ENCODE data around the gene ADARB2. TPM values are rescaled to one million over a fixed set of nuclear protein-coding genes. Genes with fewer than 3 reads are reported as not detected.
"Not testable (repeated sequence)": the region's sequence is repeated elsewhere in the genome, so short reads cannot be mapped to it uniquely, and the experiment has no call there.

Gene ADARB2
- total RNA-seq, 2 donors from 2014 or later = not detected

- no peak for DNase-seq (ENCODE audit: low spot score)
- intact Hi-C loops (cut with DNase I) = loop anchor here in 1 of 2 donors (1.0 kb wide), 1 partner anchor 14 kb away; no protein-coding TSS in a partner anchor
Observed at GRCh38 chr10:1628757-1629156, 108.6 kb downstream of the ADARB2 start.

GRCh38 chr10:1627945-1628344, 109.4 kb downstream of the ADARB2 start:
- no peak for DNase-seq (ENCODE audit: low spot score)
- intact Hi-C loops (cut with DNase I) = loop anchor here in 1 of 2 donors (1.0 kb wide), 1 partner anchor 14 kb away; no protein-coding TSS in a partner anchor

- intact Hi-C loops (cut with DNase I) = no loop called here
- DNase-seq (ENCODE audit: low spot score) = no peak
Observed at GRCh38 chr10:1626835-1627234, 110.5 kb downstream of the ADARB2 start.

- intact Hi-C loops (cut with DNase I) = no loop called here
- no peak for DNase-seq (ENCODE audit: low spot score)
Observed at GRCh38 chr10:1626410-1626809, 110.9 kb downstream of the ADARB2 start.

DNA sequence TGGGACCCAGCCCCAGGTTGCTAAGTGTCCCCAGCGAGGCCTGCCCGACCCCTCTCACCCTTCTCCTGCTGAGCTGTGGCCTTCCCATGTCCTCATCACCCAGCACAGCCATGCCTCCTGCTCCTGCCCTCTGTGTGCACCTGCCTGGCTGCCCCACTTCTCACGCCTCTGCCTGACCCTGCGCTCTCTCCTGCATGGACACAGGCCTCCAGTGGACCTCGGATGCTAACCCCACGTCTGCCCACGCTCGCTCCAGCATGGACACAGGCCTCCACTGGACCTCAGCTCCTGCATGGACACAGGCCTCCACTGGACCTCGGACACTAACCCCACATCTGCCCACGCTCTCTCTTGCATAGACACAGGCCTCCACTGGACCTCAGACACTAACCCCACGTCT, 111.6 kb downstream of the ADARB2 start:
- intact Hi-C loops (cut with DNase I) = no loop called here
- no peak for DNase-seq (ENCODE audit: low spot score)

GRCh38 chr10:1625079-1625478, 112.2 kb downstream of the ADARB2 start:
- intact Hi-C loops (cut with DNase I) = no loop called here
- no peak for DNase-seq (ENCODE audit: low spot score)

- DNase-seq (ENCODE audit: low spot score) = no peak
- intact Hi-C loops (cut with DNase I) = no loop called here
Observed at GRCh38 chr10:1624240-1624639, 113.1 kb downstream of the ADARB2 start.

DNA sequence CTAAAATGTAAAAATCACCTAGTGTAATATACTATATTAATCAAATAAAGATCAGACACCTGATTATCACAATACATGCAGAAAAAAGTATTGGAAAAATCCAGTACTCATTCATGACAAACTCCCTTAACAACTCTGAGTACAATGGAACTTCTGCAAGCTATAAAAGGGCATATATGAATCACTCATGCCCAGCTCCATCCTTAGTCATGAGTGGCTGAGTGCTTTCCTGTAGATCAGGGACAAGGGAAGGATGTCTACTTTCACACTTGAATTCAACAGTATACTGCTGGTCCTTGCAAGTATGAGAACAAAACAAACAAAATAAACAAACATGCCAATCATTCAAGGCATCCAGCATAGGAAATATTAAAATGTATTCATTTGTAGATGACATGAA, 116.5 kb downstream of the ADARB2 start:
- intact Hi-C loops (cut with DNase I) = no loop called here
- no peak for DNase-seq (ENCODE audit: low spot score)

- intact Hi-C loops (cut with DNase I) = not testable (repeated sequence)
Observed at GRCh38 chr10:1617376-1618317, 119.7 kb downstream of the ADARB2 start.

GRCh38 chr10:1616701-1617100, 120.6 kb downstream of the ADARB2 start:
- intact Hi-C loops (cut with DNase I); DNase-seq (ENCODE audit: low spot score): not testable (repeated sequence)

More at GRCh38 chr10:1617376-1618317, 119.7 kb downstream of the ADARB2 start:
- not testable (repeated sequence) for DNase-seq (ENCODE audit: low spot score)

DNA sequence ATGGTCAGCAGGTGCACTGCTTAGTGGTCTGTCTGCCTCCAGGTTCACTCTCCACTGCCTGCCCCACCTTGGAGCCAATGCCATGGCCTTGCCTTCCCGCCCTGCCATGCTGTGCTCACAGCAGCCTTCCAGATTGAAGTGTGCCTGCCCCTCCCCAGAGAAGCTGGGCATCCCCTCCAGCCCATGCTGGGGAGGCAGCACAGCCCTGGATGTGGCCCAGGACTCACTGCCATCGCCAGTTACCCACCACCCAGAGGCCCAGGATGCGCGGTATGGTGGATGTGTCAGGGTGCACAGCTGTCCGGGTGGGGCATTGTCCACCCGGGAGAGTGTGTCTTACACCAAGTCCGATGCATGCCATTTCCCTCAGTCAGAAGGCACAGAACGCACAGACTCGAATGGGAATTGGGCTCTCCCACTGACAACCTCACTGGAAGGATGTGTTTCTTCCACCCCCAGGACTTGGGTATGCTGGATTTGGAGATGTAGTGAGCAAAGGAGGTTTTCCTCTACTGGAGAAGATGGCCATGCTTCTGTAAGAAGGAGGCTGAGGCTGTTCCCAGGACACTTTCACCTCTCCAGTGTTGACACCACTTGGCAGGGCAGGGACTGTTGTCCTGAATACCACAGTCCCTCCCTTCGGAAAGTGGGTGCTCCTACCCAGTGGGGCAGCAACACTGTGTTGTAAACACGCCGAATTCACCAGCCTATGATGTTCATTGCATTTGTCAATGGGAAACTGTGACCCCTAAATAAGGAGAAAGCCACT, 122.0 kb downstream of the ADARB2 start:
- DNase-seq (ENCODE audit: low spot score) = no peak
- intact Hi-C loops (cut with DNase I) = no loop called here

GRCh38 chr10:1613511-1613910, 123.8 kb downstream of the ADARB2 start:
- intact Hi-C loops (cut with DNase I) = no loop called here
- DNase-seq (ENCODE audit: low spot score) = no peak

DNA sequence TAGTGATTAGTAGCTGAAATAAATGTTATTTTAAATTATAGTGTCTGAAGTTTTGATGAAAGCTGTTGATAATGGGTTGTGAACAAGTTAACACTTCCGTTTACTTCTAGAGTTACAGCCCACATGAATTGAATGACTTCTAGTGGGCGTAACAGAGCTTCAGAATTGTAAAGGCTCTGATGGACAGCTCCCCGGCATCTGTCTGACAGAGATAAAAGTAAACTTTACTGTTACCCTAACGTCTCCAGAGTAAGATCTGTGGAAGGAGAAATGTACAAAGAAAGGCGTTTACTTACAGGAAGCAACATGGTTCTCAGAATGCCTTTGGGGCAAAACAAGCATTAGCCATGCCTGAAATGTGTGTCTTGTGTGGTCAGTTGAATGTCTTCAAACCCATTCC, 124.4 kb downstream of the ADARB2 start:
- intact Hi-C loops (cut with DNase I) = no loop called here
- DNase-seq (ENCODE audit: low spot score) = no peak

GRCh38 chr10:1611936-1612550, 125.3 kb downstream of the ADARB2 start:
- no peak for DNase-seq (ENCODE audit: low spot score)
- intact Hi-C loops (cut with DNase I) = no loop called here

DNA sequence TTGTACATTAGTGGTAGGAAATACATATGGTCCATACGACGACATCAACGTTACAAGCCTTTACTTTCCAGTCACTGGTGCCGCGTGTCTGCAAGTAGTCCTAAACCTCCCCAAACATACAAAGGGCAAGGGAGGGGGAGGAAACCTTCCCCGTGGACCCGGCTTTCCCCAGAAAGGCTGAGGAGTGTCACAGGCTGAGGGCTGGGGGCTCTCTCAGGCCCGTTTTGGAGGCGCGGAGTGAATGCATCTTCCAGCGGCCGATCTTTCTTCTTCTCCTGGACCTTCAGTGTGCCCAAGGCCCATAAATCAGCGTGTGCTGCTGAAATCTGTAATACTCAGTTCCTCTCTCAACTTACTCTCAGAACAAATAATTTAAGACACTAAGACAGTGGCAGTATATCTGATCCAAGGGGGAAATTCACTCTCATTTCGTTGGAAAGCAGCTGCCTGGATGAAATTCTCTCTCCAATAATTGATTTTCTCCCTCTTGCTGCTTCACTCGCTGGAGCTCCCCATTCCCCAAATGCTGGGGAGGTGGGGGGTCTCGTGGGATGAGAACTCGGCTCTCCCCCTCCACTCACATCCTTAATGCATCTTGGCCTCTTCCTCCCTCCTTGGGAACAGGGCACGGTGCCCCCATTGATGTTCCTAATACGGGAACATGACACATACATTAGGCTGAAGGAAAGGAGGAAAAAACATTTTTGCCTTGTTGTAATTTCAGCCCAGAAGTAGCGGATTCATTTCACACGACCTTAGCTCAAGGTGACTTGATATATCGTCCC, 126.1 kb downstream of the ADARB2 start:
- no peak for DNase-seq (ENCODE audit: low spot score)
- intact Hi-C loops (cut with DNase I) = no loop called here

- intact Hi-C loops (cut with DNase I) = no loop called here
- DNase-seq (ENCODE audit: low spot score) = no peak
Observed at GRCh38 chr10:1609648-1609970, 127.7 kb downstream of the ADARB2 start.

DNA sequence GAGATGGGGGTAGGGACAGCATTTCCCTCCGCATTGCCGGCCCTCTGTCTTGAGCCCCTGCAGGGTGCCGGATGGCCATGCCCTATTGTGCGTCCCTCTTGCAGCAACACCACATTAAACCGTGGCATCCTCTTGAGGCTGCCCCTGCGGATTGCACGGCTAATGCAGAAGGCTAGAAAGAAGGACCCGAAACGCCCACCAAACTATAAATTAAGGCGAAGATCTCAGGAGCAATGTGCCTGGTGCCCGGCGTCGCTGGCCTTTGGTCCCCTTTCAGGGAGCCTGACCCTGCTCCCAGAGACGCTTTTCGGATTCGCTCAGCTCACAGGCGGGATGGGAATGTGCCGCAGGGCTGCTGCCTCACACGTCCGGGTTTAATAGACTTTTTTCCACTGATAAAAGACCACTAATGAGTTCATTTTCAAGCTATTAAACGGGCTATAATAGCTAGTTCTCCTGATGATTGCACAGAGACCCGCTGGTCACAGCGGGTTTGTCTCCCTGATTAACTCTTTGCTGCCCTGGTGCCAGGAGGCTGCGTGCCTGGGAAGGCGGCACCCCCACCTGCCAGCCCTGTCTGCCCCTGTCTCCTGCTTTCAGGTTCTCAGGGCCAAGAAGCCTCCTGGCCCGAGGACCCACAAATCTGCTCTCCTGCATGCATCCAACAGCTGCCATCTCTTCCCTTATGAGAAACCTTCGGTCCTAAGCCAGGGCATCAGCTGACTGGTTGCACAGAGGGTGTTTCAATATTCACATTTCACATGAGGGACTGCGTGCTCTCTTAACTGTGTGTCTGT, 128.3 kb downstream of the ADARB2 start:
- DNase-seq (ENCODE audit: low spot score) = no peak
- intact Hi-C loops (cut with DNase I) = no loop called here

DNA sequence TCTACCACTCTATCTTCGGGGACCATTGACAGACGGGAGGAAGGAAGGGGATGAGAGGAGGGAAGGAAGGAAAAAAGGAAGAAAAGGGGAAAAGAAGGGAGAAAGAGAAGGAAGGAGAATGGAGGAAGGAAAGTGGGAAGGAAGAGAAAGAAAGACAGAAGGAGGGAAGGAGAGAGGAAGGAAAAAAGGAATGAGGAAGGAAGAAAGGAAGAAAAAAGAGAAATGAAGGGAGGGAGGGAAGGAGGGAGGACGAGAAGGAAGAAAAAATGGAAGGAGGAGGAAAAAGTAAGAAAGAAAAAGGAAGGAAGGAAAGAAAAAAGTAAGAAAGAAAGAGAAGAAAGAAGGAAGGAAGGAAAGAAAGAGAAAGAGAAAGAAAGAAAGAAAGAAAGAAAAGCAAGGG, 128.9 kb downstream of the ADARB2 start:
- DNase-seq (ENCODE audit: low spot score) = no peak
- intact Hi-C loops (cut with DNase I) = no loop called here

All from posterior vena cava (tissue), 2 donors.